Liver (tissue), 3 donors: ENCODE data around the gene CCBE1.

Experiments
- EGR1 ChIP-seq, 2 donors: IDR thresholded peaks; 2 replicates each; pipeline ENCODE4 v1.6.1; 2016 to 2018; ENCODE audit warnings: antibody characterized with exemption in 2 of 2, low read depth in 2 of 2
- FOXA2 ChIP-seq: IDR thresholded peaks from 2 replicates; pipeline ENCODE4 v1.6.1; 2016; ENCODE audit warnings: antibody characterized with exemption
- GABPA ChIP-seq, 2 donors: IDR thresholded peaks in 1 of 2; conservative IDR thresholded peaks in 1 of 2; 2 replicates each; pipeline ENCODE4 v1.6.1; 2016; ENCODE audit warnings: antibody characterized with exemption in 2 of 2, mild to moderate bottlenecking in 1 of 2, moderate library complexity in 1 of 2
- JUND ChIP-seq, 2 donors: IDR thresholded peaks; 2 replicates each; pipeline ENCODE4 v1.6.1; 2016; ENCODE audit warnings: antibody characterized with exemption in 2 of 2
- RAD21 ChIP-seq, 2 donors: IDR thresholded peaks; 2 replicates each; pipeline ENCODE4 v1.6.1; 2016; ENCODE audit warnings: antibody characterized with exemption in 2 of 2, mild to moderate bottlenecking in 2 of 2
- REST ChIP-seq: IDR thresholded peaks from 2 replicates; pipeline ENCODE4 v1.6.1; 2016; ENCODE audit warnings: antibody characterized with exemption, mild to moderate bottlenecking
- RXRA ChIP-seq, 2 donors: IDR thresholded peaks; 2 replicates each; pipeline ENCODE4 v1.6.1; 2017 to 2018; ENCODE audit warnings: antibody characterized with exemption in 2 of 2, mild to moderate bottlenecking in 1 of 2
- SP1 ChIP-seq: IDR thresholded peaks from 2 replicates; pipeline ENCODE4 v1.6.1; 2018; ENCODE audit warnings: antibody characterized with exemption, mild to moderate bottlenecking
- TAF1 ChIP-seq: conservative IDR thresholded peaks from 2 replicates; pipeline ENCODE4 v1.6.1; 2016; ENCODE audit warnings: antibody characterized with exemption, mild to moderate bottlenecking
- TF ChIP-seq, protein P1 (sequence below): fragments of 150-350 bp; IDR thresholded peaks from 2 replicates; pipeline ENCODE4 v1.5.1; 2017; ENCODE audit warnings: improper control_type of control experiment, low read depth, low read length; ENCODE audit not compliant: missing input control
- TF ChIP-seq, protein P2 (sequence below): IDR thresholded peaks from 2 replicates; pipeline ENCODE4 v1.6.1; 2016; ENCODE audit warnings: antibody characterized with exemption
- TF ChIP-seq, protein P3 (sequence below): IDR thresholded peaks from 2 replicates; pipeline ENCODE4 v1.6.1; 2016; ENCODE audit warnings: antibody characterized with exemption
- TF ChIP-seq, protein P4 (sequence below): IDR thresholded peaks from 2 replicates; pipeline ENCODE4 v1.6.1; 2016; ENCODE audit warnings: antibody characterized with exemption
- donor health status: healthy.
- donor health status: healthy.

DNA sequence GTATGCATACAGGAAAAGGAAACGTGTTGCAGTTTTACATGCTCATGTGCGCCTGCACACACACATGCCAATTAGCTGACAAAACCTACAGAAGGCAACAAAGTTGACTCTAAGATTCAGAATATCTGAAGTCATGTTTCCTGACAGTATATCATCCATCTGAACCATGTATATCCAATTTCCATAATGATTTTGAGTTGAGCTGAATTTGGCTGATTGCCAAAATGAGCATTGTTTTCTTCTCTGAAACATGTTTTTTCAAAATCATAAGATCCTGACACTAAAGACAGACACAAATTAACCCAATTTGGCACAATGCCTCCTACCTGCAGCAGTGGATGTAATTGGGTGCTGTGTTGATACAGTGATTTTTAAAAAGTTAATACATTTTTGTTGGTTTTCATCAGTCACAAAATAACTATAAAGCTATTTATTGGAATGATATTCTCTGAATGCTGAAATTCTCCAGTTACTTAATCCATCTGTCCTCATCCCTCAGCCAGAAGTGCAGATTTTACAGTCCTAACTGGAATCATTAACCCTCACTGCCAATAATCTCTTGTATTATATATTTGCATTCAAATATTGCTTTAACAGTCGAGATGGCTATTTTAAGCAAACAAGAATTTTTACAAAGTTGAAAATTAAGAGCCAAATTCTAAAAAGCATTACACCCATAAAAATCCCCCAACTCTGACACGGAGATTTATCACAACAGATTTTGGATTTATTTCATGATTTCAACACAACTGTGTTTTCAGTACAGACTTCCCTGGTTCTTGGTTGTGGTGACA lies 176.5 kb downstream of the CCBE1 start:
- TF ChIP-seq FOXA2: no peak
- no peak for TF ChIP-seq REST
- TF ChIP-seq, protein P1, sequence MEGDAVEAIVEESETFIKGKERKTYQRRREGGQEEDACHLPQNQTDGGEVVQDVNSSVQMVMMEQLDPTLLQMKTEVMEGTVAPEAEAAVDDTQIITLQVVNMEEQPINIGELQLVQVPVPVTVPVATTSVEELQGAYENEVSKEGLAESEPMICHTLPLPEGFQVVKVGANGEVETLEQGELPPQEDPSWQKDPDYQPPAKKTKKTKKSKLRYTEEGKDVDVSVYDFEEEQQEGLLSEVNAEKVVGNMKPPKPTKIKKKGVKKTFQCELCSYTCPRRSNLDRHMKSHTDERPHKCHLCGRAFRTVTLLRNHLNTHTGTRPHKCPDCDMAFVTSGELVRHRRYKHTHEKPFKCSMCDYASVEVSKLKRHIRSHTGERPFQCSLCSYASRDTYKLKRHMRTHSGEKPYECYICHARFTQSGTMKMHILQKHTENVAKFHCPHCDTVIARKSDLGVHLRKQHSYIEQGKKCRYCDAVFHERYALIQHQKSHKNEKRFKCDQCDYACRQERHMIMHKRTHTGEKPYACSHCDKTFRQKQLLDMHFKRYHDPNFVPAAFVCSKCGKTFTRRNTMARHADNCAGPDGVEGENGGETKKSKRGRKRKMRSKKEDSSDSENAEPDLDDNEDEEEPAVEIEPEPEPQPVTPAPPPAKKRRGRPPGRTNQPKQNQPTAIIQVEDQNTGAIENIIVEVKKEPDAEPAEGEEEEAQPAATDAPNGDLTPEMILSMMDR: no peak
- TF ChIP-seq, protein P2, sequence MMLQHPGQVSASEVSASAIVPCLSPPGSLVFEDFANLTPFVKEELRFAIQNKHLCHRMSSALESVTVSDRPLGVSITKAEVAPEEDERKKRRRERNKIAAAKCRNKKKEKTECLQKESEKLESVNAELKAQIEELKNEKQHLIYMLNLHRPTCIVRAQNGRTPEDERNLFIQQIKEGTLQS: no peak
- TF ChIP-seq, protein P3, sequence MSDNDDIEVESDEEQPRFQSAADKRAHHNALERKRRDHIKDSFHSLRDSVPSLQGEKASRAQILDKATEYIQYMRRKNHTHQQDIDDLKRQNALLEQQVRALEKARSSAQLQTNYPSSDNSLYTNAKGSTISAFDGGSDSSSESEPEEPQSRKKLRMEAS: no peak
- TF ChIP-seq RXRA (IDR thresholded peaks at IDR 0.05): no peak
- no peak for TF ChIP-seq GABPA (IDR thresholded peaks at IDR 0.05 in 1 of 2, conservative IDR thresholded peaks at IDR 0.05 in 1 of 2)
- TF ChIP-seq TAF1: no peak
- no peak for TF ChIP-seq RAD21 (IDR thresholded peaks at IDR 0.05)
- TF ChIP-seq, protein P4, sequence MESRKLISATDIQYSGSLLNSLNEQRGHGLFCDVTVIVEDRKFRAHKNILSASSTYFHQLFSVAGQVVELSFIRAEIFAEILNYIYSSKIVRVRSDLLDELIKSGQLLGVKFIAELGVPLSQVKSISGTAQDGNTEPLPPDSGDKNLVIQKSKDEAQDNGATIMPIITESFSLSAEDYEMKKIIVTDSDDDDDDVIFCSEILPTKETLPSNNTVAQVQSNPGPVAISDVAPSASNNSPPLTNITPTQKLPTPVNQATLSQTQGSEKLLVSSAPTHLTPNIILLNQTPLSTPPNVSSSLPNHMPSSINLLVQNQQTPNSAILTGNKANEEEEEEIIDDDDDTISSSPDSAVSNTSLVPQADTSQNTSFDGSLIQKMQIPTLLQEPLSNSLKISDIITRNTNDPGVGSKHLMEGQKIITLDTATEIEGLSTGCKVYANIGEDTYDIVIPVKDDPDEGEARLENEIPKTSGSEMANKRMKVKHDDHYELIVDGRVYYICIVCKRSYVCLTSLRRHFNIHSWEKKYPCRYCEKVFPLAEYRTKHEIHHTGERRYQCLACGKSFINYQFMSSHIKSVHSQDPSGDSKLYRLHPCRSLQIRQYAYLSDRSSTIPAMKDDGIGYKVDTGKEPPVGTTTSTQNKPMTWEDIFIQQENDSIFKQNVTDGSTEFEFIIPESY: no peak
- TF ChIP-seq JUND (IDR thresholded peaks at IDR 0.05): no peak
- no peak for TF ChIP-seq SP1
- no peak for TF ChIP-seq EGR1 (IDR thresholded peaks at IDR 0.05; ENCODE audit: low read depth in 2 of 2)
